DMS153 (cell line): ENCODE data around the gene GAS6.
"Not testable (repeated sequence)": the region's sequence is repeated elsewhere in the genome, so short reads cannot be mapped to it uniquely, and the experiment has no call there.

Experiments
- DNase-seq: peaks from one replicate; lab custom pipeline; 2025; lab: John Stamatoyannopoulos, UW

Gene GAS6

GRCh38 chr13:113863524-113864272 is at the start of gene GAS6:
Gene GAS6, minus strand, starts transcription at chr13:113864076. Its CDS starts 156 bp downstream, at chr13:113863920.
- DNase-seq = no peak

- DNase-seq = not testable (repeated sequence)
Observed at GRCh38 chr13:113913408-113913807, 49.5 kb upstream of the GAS6 start.

- no peak for DNase-seq
Observed at GRCh38 chr13:113912596-113912995, 48.7 kb upstream of the GAS6 start.

- peak; percentile 4 for DNase-seq
Observed at GRCh38 chr13:113907635-113908617, 44.0 kb upstream of the GAS6 start.

- DNase-seq = no peak
Observed at GRCh38 chr13:113906571-113906970, 42.7 kb upstream of the GAS6 start.

- DNase-seq = no peak
Observed at GRCh38 chr13:113905942-113906341, 42.1 kb upstream of the GAS6 start.

- DNase-seq = no peak
Observed at GRCh38 chr13:113905018-113905417, 41.1 kb upstream of the GAS6 start.

GRCh38 chr13:113904411-113904810 is 40.5 kb upstream of the GAS6 start:
- peak; percentile 4 for DNase-seq

- no peak for DNase-seq
Observed at GRCh38 chr13:113903912-113904311, 40.0 kb upstream of the GAS6 start.

GRCh38 chr13:113902986-113903775 is 39.3 kb upstream of the GAS6 start:
- no peak for DNase-seq

- DNase-seq = no peak
Observed at GRCh38 chr13:113902481-113902880, 38.6 kb upstream of the GAS6 start.

- no peak for DNase-seq
Observed at GRCh38 chr13:113901642-113902041, 37.8 kb upstream of the GAS6 start.

GRCh38 chr13:113901231-113901630 is 37.4 kb upstream of the GAS6 start:
- no peak for DNase-seq

- DNase-seq = no peak
Observed at GRCh38 chr13:113900646-113901045, 36.8 kb upstream of the GAS6 start.

- no peak for DNase-seq
Observed at GRCh38 chr13:113898391-113898790, 34.5 kb upstream of the GAS6 start.

- no peak for DNase-seq
Observed at GRCh38 chr13:113897966-113898365, 34.1 kb upstream of the GAS6 start.

GRCh38 chr13:113897161-113897560 is 33.3 kb upstream of the GAS6 start:
- DNase-seq = no peak

- DNase-seq = no peak
Observed at GRCh38 chr13:113895436-113895835, 31.6 kb upstream of the GAS6 start.

- no peak for DNase-seq
Observed at GRCh38 chr13:113890774-113891480, 27.1 kb upstream of the GAS6 start.

- no peak for DNase-seq
Observed at GRCh38 chr13:113889467-113889866, 25.6 kb upstream of the GAS6 start.

GRCh38 chr13:113888701-113889330 is 24.9 kb upstream of the GAS6 start:
- no peak for DNase-seq
